HG03521 (cell line): ENCODE measurements around the gene DOCK8.
"Not testable (repeated sequence)": the region's sequence is repeated elsewhere in the genome, so short reads cannot be mapped to it uniquely, and the experiment has no call there.

Experiments used
- ATAC-seq: cut with Tn5 transposase; IDR thresholded peaks from one replicate; pipeline ENCODE4 v1.9.1; 2021; ENCODE audit warnings: mild to moderate bottlenecking, moderate library complexity; ENCODE audit not compliant: unreplicated experiment

The DOCK8 gene

GRCh38 chr9:214648-215493, at the start of gene DOCK8:
Gene DOCK8, plus strand, starts transcription at chr9:214865. Its CDS starts 112 bp downstream, at chr9:214977.
- ATAC-seq = peak; percentile 73

DNA sequence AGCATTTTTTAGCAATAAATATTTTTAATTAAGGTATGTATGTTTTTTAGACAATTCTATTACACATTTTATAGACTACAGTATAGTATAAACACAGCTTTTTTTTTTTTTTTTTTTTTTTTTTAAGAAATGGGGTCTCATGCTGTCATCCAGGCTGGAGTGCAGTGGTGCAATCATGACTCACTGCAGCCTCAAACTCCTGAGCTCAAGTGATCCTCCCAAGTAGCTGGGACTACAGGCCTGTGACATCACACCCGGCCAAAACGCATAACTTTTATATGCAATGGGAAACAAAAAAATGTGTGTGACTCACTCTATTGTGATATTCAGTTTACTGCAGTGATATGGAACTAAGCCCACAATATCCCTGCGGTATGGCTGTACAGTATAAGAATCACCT, 44.9 kb upstream of the DOCK8 start:
- not testable (repeated sequence) for ATAC-seq

DNA sequence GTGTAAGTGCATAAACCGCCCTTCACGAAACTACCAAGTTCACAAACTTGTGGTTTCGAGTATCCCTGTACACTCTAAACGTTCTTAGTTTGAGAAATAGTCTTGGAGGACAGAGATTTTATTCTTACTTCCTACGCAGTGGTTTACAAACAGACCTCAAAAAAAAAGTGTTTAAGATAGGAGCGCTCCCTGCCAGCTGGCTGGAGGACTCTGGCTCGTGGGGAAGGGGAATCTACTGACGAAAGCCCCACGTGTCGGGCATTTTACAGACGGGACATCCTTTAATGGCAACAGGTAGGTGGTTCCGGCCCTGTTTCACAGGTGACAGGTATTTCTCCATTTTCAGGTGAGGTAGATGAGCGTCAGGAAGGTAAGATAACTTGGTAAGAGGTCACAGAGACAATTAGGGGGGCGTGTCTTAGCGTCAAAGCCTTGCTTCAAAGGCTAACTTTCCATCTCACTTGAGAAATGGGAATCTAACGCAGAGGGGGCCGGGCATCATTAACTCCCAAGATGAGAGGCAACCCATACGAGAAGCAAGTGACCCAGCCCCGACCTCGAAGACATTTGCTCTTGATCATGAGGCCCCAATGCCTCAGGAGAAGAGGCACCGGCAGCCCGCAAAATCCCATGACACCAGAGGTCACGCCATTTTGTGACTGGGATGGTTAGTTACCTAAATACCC, 36.4 kb upstream of the DOCK8 start:
- not testable (repeated sequence) for ATAC-seq

DNA sequence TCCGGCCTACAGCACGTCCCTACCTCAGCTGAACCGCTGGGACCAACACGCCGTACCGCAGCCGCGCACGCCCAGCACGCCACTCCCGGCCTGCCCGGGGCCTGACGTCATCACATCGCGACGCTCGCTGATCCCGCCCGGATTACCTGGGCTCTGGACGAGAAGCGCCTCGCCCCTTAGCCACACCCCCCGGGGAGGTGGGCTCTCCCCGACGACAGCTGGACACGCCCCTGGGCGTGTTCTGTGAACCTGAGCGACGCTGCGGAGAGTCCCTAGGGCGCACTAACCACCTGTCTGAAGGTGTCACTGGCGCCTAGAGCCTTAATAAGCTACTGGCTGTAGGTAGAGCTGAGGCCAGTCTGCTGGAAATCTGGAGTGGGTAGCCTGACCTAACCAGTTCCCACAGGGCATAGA, 35.7 kb upstream of the DOCK8 start, which contains the start of gene ZNG1A:
ZNG1A (minus strand) TSS at position 87 of the 414 bp plus-strand sequence. CDS start 87 bp downstream, outside the sequence.
- not testable (repeated sequence) for ATAC-seq

GRCh38 chr9:199601-200000, 15.1 kb upstream of the DOCK8 start:
- not testable (repeated sequence) for ATAC-seq

- no peak for ATAC-seq
Measured at GRCh38 chr9:206481-206880, 8.2 kb upstream of the DOCK8 start.

- no peak for ATAC-seq
Measured at GRCh38 chr9:209143-209758, 5.4 kb upstream of the DOCK8 start.

- ATAC-seq = no peak
Measured at GRCh38 chr9:211036-211435, 3.6 kb upstream of the DOCK8 start.

GRCh38 chr9:211557-211956, 3.1 kb upstream of the DOCK8 start:
- ATAC-seq = no peak

GRCh38 chr9:212297-212696, 2.4 kb upstream of the DOCK8 start:
- ATAC-seq = no peak

GRCh38 chr9:213901-214300, 764 bp upstream of the DOCK8 start:
- not testable (repeated sequence) for ATAC-seq

DNA sequence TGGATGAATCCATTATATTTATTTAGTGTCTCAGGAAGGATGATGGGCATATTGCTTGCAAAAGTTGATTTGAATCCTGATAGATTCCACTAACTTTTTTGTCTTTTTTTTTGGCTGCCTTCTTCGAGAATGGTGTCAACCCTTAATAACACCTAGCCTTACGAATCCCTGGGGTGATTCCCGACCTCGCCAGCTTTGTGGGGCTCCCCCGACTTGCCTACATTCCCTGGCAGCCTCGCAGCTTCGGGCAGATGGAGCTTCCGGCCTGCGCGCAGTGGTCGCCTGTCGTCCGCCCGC, 366 bp upstream of the DOCK8 start:
- no peak for ATAC-seq

- no peak for ATAC-seq
Measured at GRCh38 chr9:215631-216155, 1.0 kb downstream of the DOCK8 start.

DNA sequence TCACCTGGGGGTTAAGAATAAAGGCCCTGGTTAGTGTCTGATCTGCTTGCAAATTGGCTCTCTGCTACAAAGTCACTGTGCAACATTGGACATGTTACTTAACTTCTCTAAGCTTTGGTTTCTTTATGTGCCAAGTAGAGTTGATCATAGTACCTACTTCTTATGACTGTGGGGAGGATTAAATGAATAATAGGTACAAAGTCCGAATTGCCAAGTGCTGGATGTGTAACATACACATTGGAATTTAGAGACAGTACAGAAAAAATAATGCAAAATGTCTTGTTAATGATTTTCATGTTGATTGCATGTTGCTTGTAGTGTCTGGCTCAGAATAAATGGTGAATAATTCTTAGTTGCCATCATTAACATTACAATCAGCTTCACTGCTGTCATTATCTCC, 2.2 kb downstream of the DOCK8 start:
- no peak for ATAC-seq

DNA sequence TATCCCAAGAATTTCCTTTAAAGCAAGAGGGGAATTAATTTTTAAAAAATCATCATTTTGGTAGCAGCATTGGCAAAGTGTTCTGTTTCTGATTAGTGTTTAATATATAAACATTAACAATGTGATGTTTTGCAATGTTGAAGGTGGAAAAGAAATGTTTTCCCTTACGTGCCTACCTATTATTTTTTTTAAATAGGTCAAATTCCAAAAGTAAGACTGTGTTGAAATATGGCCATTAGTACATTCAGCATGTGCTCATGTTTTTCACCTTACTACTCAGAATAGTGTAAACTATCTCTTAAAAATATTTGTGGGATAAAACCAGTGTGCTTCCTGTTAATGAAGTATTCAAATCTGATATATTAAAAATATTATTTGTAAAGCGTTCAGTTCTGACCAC, 3.3 kb downstream of the DOCK8 start:
- no peak for ATAC-seq

DNA sequence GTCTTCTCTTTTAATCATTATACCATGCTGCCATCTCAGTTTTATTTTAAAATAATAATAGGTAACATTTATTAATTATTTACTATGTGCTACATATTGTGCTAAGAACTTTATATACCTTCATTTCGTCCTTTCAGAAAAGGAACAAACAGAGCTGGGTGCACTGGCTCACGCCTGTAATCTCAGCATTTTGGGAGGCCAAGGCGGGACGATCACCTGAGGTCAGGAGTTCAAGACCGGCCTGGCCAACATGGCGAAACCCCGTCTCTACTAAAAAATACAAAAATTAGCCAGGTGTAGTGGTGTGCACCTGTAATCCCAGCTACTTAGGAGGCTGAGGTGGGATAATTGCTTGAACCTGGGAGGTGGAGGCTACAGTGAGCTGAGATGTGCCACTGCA, 4.4 kb downstream of the DOCK8 start:
- ATAC-seq = not testable (repeated sequence)

- no peak for ATAC-seq
Measured at GRCh38 chr9:219670-220365, 5.2 kb downstream of the DOCK8 start.

- ATAC-seq = no peak
Measured at GRCh38 chr9:221989-222776, 7.5 kb downstream of the DOCK8 start.

GRCh38 chr9:223152-223551, 8.5 kb downstream of the DOCK8 start:
- no peak for ATAC-seq

- no peak for ATAC-seq
Measured at GRCh38 chr9:224026-224425, 9.4 kb downstream of the DOCK8 start.
